GM20431 (cell line): ENCODE data around the gene CORO6.

Experiments used
- in situ Hi-C: fragments of 300-500 bp; cut with MseI, MboI; formaldehyde crosslinking; loops from one replicate; pipeline ENCODE4 v1.15.0; 2020; ENCODE audit warnings: low sequenced_read_pairs; ENCODE audit not compliant: unreplicated experiment

Gene CORO6

GRCh38 chr17:29640981-29641642 lies 18.4 kb upstream of the CORO6 start:
- in situ Hi-C loops, result loop anchor here (25.0 kb wide), 2 partner anchors 146 to 296 kb away; partner anchors contain the start of genes EFCAB5 and SSH2

- in situ Hi-C loops, result loop anchor here (25.0 kb wide), 2 partner anchors 147 to 297 kb away; partner anchors contain the start of genes EFCAB5 and SSH2
These were observed 17.7 kb upstream of the CORO6 start for GRCh38 chr17:29640413-29640812.

DNA sequence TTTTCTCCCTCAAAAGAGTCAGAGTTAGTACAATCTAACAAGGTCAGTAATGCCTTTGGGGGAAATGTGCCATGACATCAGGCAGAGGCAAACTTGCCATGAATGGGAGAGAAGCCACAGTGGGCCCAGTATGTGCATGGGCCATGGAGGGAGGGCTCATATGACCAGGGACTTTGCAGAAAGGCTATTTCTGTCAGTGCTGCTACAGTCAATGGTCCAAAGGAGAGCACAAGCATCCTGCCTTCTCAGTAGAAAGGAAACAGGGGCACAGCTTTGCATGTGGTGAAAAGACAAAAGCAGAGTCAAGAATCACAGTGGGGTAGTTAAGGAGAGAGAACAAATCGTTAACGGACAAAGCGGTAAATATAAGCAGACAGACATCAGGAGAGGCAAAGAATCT lies 11.2 kb upstream of the CORO6 start:
- in situ Hi-C loops, result loop anchor here (25.0 kb wide), 2 partner anchors 153 to 303 kb away; partner anchors contain the start of genes EFCAB5 and SSH2

GRCh38 chr17:29630630-29631193 lies 8.0 kb upstream of the CORO6 start:
- in situ Hi-C loops, result loop anchor here (25.0 kb wide), 2 partner anchors 157 to 307 kb away; partner anchors contain the start of genes EFCAB5 and SSH2

- in situ Hi-C loops, result loop anchor here (25.0 kb wide), 2 partner anchors 157 to 307 kb away; partner anchors contain the start of genes EFCAB5 and SSH2
These were observed 7.1 kb upstream of the CORO6 start for GRCh38 chr17:29629839-29630238.

DNA sequence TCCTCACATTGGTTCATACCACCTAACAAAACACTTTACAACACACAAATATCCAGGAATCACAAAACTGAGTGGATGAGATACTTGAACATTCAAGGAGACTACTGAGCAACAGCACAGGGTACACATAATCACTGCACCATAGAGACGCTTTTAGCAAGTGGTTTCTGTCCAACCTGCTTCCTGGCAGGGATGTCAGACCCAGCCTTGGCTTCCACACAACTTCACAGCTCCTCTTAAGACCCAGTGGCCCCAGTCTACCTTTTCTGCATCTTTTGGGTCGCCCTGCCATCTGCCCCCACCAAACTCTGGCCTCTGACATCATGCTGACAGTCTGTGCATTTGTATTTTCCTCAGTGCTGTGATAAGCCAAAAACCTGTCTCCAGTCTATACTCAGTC lies 5.9 kb upstream of the CORO6 start:
- in situ Hi-C loops, result loop anchor here (25.0 kb wide), 2 partner anchors 159 to 309 kb away; partner anchors contain the start of genes EFCAB5 and SSH2

GRCh38 chr17:29627951-29628350 lies 5.2 kb upstream of the CORO6 start:
- in situ Hi-C loops, result loop anchor here (25.0 kb wide), 2 partner anchors 159 to 309 kb away; partner anchors contain the start of genes EFCAB5 and SSH2

GRCh38 chr17:29625037-29625750 lies 2.5 kb upstream of the CORO6 start:
- in situ Hi-C loops, result loop anchor here (25.0 kb wide), 2 partner anchors 162 to 312 kb away; partner anchors contain the start of genes EFCAB5 and SSH2

GRCh38 chr17:29624586-29624985 lies 1.9 kb upstream of the CORO6 start:
- in situ Hi-C loops, result no loop called here

DNA sequence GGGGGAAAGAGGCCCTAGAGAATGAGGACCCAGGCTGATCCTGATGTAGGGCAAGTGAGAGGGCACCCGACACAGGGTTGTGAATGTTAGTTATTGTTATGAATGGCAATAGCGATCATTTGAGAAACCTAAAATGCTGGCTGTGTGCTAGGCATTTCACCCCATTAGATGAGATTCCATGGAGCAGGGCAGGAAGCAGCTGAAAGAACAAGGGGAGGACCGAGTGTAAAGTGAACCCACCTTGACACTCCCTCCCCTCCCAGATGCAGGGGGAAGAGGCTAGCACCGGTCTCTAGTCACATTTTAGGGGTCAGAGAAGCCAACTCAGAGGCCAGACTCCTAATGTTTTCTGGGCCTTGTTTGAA lies 553 bp upstream of the CORO6 start:
- in situ Hi-C loops, result no loop called here

DNA sequence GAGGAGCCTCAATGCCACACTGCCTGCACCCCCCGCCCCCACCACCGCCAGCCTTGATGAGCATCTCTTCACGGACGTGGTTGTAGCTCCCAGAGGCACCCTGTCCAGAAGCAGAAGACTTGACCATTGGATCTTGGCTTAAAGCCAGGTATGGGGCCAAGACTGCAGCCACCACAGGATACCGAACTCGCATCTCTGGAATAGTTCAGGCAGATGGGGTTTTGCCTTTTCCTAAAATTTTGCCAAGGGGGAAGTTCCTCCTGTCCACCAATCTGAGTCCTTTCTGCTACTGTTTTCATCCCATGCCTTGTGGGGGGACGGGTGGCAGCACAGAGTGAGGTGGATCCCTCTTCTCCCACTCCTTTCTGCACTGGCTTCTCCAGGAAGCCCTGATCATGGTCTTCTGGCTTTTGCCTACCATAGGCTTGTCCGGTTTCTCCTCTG lies 939 bp downstream of the CORO6 start:
- in situ Hi-C loops, result no loop called here

DNA sequence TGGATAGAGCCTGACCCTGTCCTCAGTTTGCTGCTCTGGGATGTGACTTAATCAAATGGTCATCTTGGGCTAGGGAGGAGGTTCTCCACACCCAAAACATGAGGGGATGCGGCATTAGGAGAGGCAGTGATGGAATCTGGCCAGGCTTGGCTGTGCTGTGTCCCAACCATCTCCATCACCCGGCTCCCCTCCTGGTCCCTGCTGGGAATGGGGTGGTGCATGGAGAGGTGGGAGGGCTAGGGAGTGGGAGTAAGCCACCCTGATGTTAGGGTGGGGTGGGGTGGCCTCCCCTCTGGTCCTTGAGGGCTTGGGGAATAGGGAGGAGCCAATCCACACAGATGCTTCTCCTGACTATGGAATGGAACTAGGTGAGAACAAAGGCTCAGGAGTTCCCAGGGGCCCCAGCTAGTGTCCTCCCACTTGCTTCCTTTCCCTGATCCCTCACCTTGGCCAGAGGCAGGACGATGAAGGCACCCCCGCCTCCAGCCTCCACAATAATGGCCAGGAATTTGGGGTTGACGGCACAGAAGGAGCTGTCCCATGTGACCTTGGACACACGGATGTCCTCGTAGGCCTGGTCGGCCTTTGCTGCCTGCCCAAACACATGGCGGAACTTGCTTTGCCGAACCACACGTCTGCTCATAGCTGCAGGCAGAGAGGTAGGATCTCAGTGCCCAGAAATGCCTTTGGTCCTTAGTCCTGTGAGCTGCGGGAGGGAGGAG lies 1.8 kb downstream of the CORO6 start:
- in situ Hi-C loops, result no loop called here

DNA sequence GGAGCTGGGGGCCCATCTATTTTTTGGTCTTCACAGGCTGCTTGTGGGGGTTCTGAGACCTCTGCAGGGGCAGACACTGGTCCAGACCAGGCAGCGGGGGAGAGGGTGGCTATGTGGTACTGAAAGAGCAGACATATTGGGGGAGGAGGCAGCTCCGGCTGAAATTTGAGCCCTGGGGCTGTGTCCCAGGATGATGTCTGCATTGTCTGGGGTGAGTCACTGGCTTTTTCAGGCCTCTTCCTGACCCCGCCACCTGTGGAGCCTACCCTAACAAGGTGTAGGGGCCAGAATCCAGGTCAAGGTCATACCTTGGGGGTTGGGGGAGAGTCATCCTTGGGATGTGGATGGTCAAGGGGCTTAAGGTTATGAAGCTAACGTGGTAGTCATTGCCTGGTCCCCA lies 2.4 kb downstream of the CORO6 start:
- in situ Hi-C loops, result no loop called here

DNA sequence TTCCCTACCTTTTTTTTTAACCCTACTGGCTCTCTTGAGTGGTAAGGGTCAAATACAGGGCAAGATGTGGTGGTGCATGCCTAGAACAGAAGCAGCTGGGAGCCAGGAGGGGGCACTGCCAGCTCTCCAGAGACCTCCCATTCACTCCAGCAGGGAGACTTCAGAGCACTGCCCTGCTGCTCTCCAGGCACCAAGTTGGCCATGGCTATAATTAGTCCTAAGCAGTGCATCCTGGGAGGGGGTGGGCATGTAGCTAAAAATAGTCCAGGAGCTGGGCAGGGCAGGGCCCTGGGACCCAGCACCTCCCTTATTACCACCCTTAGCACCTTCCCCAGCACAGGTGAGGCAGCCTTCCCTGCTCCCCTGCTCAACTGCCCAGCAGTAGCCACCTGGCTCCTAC lies 3.5 kb downstream of the CORO6 start:
- in situ Hi-C loops, result no loop called here

DNA sequence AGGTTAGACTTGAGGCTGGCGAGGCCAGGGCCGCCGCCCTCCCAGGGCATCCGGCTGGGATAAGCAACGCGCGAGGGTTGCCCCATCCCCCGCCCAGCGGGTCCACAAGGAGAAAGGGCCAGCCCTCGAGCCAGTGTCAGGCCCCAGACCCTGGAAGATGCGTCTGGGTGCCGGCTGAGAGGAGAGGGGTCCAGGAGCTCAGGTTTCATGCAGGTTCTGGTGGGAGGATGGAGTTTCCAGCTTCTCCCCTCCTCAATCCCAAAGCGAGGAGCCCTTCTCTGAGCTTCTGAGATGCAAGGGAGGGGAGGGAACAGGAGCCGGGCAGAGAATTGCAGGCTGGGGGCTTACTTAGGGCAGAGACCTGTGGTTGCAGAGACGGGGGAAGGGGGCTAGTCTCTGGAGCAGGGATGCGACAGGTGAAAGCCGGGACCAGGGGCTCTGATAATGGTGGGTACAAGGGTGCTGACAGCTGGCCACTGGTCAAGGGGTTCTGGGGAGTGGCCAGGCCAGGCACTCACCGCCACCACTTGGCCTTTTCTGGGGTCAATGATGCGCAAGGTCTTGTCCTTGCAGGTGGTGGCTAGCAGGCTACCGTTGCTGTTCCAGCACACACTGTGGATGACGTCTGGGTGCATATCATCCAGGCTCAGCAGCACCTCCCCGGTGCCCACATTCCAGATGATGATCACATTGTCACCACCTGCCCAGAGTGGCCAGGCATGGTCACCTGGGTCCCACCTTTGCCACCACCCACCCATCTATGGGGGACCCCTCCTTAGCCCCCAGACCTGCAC lies 4.2 kb downstream of the CORO6 start:
- in situ Hi-C loops, result no loop called here

DNA sequence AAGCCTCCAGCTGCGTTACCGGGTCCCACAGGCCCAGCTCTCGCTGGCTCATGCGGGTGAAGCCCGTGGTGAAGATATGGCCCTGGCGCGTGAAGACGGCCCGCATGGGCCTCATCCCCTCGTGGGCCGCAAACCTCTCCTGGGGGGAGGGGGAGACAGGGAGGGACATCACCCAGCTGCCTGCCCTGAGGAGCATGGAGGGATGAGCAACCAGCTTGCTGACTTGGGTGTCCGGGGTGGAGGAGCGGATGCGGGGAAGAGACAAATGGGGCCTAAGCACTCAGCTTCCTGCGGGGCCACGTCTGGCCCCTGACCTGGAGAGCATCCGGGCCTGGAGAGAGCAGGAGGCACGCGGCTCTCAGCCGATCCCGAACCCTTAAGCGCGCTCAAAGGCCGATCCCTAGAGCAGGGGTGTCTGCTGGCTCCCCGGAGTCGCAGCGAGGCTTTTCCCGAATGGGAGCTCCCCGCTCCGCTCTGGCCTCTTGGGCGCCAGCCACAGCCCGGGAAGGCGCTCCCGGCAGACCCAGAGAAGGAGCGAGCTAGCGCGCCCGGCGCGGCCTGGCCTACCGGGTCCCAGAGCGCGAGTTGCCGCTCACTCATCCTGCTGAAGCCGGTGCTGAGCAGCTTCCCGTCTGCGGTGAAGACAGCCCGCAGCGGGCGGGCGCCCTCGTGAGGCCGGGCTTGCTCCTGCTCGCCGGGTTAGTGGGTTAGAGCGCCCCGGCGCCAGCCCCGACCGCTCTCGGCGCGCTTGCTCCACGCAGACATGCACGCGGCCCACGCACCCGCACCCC lies 5.0 kb downstream of the CORO6 start:
- in situ Hi-C loops, result no loop called here

GRCh38 chr17:29617125-29617480 lies 5.6 kb downstream of the CORO6 start:
- in situ Hi-C loops, result no loop called here

DNA sequence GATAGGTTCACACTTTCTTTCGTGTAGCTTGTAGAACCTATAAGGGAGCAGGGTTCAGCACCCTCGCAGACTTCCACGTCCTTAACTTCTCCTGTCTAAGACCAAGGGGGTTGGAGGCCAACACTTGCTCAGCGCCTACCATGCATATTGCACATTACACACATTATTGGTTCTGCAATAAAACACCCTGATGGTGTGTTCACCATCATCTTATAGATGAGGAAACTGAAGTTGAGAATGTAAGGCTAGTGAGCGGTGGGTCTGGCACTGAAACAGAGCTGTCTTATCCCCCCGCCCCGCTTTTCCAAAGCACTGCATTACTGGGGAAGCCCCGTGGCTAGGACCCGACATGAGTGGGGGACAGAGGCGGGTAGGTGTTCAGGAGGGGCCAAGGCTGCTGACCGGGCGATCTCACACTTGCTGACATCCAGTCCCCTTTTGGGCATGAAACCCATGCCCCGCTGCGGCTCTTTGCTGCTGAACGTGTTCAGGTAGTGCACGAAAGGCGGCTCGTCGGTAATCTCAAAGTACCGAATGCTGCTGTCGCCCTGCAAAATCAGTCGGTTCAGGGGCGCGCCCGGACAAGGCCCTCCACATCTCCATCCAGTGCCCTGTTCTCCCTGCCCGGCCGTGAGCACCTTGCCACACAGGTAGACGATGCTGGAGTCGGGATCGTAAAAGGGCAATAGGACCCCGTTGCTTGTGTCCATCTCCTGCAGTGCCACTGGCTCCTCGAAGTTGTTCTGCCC lies 6.2 kb downstream of the CORO6 start:
- in situ Hi-C loops, result no loop called here
